ENCODE results near the gene ZNHIT3.

ZNHIT3 gene

DNA sequence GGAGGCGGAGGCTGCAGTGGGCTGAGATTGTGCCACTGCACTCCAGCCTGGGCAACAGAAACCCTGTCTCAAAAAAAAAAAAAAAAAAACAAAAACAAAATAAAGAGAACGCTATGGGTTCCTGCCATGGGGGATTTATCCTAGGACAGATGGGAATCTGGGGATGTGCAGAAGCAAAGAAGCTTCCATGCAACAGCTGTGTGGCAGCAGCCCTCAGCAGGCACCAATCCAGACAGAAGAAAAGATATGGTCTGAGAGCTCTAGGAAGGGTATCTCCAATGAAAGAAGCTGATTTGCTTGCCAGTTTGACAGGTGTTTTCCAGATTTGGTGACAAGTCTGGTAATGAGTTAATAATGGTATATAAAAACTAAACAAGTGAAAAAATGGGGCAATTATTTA is 36.6 kb downstream of the ZNHIT3 start:
- no peak for TF ChIP-seq FOXP2 (optimal IDR thresholded peaks at IDR 0.05; ENCODE audit: borderline replicate concordance, extremely low read depth, extremely low read length, insufficient read depth)
- TF ChIP-seq, protein P1, sequence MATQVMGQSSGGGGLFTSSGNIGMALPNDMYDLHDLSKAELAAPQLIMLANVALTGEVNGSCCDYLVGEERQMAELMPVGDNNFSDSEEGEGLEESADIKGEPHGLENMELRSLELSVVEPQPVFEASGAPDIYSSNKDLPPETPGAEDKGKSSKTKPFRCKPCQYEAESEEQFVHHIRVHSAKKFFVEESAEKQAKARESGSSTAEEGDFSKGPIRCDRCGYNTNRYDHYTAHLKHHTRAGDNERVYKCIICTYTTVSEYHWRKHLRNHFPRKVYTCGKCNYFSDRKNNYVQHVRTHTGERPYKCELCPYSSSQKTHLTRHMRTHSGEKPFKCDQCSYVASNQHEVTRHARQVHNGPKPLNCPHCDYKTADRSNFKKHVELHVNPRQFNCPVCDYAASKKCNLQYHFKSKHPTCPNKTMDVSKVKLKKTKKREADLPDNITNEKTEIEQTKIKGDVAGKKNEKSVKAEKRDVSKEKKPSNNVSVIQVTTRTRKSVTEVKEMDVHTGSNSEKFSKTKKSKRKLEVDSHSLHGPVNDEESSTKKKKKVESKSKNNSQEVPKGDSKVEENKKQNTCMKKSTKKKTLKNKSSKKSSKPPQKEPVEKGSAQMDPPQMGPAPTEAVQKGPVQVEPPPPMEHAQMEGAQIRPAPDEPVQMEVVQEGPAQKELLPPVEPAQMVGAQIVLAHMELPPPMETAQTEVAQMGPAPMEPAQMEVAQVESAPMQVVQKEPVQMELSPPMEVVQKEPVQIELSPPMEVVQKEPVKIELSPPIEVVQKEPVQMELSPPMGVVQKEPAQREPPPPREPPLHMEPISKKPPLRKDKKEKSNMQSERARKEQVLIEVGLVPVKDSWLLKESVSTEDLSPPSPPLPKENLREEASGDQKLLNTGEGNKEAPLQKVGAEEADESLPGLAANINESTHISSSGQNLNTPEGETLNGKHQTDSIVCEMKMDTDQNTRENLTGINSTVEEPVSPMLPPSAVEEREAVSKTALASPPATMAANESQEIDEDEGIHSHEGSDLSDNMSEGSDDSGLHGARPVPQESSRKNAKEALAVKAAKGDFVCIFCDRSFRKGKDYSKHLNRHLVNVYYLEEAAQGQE (IDR thresholded peaks at IDR 0.05; ENCODE audit: insufficient read depth in 1 of 2, low read depth in 2 of 2, low read length in 2 of 2): no peak
- no peak for TF ChIP-seq SIN3A (IDR thresholded peaks at IDR 0.05; ENCODE audit: borderline replicate concordance, insufficient read depth, low read length)
- no peak for TF ChIP-seq POLR2AphosphoS5 (IDR thresholded peaks at IDR 0.05; ENCODE audit: low read depth, low read length)
- no peak for TF ChIP-seq TAF1 (IDR thresholded peaks at IDR 0.05; ENCODE audit: borderline replicate concordance, insufficient read depth, low read length)

DNA sequence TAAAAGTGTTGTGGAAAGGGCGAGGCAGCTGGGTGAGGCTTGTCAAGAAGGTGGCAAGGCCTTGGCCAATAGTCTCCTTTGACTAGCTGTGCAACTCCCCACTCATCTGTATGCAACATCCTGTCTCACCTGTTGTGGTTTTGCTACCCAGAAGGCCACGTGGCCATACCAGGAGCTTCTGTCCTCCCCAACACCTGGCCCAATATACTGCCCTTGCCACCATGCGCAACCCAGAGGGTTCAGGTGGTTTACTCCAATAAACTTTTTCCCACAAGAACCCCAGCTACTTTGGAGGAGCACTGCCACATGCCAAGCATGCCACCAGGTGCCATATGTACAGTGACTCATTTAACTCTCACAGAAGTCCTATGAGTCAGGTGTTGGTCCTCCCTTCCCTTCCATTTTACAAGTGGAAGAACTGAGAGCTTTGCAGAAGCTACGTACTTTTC is 38.0 kb downstream of the ZNHIT3 start:
- TF ChIP-seq, protein P1 (IDR thresholded peaks at IDR 0.05; ENCODE audit: insufficient read depth in 1 of 2, low read depth in 2 of 2, low read length in 2 of 2): no peak
- no peak for TF ChIP-seq TAF1 (IDR thresholded peaks at IDR 0.05; ENCODE audit: borderline replicate concordance, insufficient read depth, low read length)
- no peak for TF ChIP-seq FOXP2 (optimal IDR thresholded peaks at IDR 0.05; ENCODE audit: borderline replicate concordance, extremely low read depth, extremely low read length, insufficient read depth)
- TF ChIP-seq POLR2AphosphoS5 (IDR thresholded peaks at IDR 0.05; ENCODE audit: low read depth, low read length): no peak
- TF ChIP-seq SIN3A (IDR thresholded peaks at IDR 0.05; ENCODE audit: borderline replicate concordance, insufficient read depth, low read length): no peak

DNA sequence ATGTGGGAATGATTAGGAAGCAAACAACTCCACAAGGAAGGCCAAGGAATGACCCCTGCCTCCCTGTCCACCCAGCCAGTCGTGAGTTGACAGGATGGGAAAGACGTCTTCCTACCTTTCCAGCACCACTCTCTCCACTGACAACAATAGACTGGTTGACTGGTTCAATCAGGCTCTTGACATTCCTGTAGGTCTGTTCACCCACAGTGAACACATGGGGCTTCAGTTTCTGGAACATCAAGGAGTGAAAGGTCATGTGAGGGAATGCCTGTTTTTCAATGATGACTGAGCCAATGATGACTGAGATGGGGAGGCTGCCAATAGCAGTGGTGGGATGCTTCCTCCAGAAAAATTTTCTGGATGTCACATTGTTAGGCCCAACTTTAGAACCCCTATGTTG is 38.6 kb downstream of the ZNHIT3 start:
- TF ChIP-seq SIN3A (IDR thresholded peaks at IDR 0.05; ENCODE audit: borderline replicate concordance, insufficient read depth, low read length) (no peak), POLR2AphosphoS5 (IDR thresholded peaks at IDR 0.05; ENCODE audit: low read depth, low read length) (no peak)
- TF ChIP-seq, protein P1 (IDR thresholded peaks at IDR 0.05; ENCODE audit: insufficient read depth in 1 of 2, low read depth in 2 of 2, low read length in 2 of 2): no peak

DNA sequence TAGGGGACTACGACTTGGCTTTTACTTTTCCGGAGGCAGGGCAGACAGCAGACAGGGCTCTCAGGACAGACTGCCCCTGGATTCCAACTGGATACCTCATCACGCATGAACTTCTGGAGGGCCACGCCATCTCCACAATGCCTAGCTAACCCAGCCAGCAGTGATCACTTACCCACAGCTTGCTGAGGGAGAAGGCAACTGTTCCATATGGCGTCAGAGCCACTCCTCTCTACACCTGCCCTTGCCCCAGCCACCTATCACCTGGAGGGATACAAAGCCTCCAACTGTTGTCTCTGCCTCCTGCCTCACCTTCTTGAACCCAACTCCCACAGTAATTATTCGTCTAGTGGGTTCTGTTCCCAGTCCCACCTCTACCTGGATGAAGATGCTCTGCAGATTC is 39.4 kb downstream of the ZNHIT3 start:
- TF ChIP-seq POLR2AphosphoS5 (IDR thresholded peaks at IDR 0.05; ENCODE audit: low read depth, low read length) (no peak), SIN3A (IDR thresholded peaks at IDR 0.05; ENCODE audit: borderline replicate concordance, insufficient read depth, low read length) (no peak), TAF1 (IDR thresholded peaks at IDR 0.05; ENCODE audit: borderline replicate concordance, insufficient read depth, low read length) (no peak)

DNA sequence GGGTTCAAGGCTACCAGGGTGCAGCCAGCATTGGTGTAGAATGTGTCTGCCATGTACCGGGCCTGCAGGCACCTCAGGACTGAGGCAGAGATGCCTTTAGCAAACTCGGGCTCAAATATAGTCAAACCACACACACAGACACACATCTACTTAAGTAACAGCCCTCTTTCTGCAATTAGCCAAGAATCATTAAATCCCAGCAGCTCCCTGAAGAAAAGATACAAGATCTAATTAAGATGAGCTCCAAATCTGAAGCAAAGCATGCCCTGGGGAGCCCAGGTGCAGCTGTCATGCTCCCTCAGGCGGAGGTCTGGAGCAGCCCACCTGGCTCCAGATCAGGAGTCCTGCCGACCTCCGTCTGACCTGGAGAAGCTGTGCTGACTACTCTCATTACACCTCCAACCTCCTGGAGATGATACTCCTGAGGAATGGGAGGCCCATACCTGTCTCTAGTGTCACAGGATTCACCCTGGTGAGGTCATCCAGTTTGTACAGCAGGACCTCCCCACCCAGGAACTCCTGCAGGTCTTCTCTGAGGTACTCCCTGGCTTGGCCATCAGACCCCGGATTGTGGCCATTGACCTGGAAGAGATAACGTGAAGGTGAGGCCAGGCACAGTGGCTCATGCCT is 41.3 kb downstream of the ZNHIT3 start:
- TF ChIP-seq FOXP2 (optimal IDR thresholded peaks at IDR 0.05; ENCODE audit: borderline replicate concordance, extremely low read depth, extremely low read length, insufficient read depth) (no peak), TAF1 (IDR thresholded peaks at IDR 0.05; ENCODE audit: borderline replicate concordance, insufficient read depth, low read length) (no peak), SIN3A (IDR thresholded peaks at IDR 0.05; ENCODE audit: borderline replicate concordance, insufficient read depth, low read length) (no peak), POLR2AphosphoS5 (IDR thresholded peaks at IDR 0.05; ENCODE audit: low read depth, low read length) (no peak)
- TF ChIP-seq, protein P1 (IDR thresholded peaks at IDR 0.05; ENCODE audit: insufficient read depth in 1 of 2, low read depth in 2 of 2, low read length in 2 of 2): no peak
